Activated T-helper 1 cell treated with anti-CD3 and anti-CD28 coated beads, Interleukin-2, amount 50 U/mL, for 16 hours (primary cell): ENCODE data around the gene SUFU.

Experiments used
- DNase-seq, 2 donors: peaks; one replicate each; pipeline ENCODE4 v3.0.0-alpha.2; 2020; ENCODE audit warnings: low read depth in 1 of 2, low spot score in 1 of 2

Gene SUFU

DNA sequence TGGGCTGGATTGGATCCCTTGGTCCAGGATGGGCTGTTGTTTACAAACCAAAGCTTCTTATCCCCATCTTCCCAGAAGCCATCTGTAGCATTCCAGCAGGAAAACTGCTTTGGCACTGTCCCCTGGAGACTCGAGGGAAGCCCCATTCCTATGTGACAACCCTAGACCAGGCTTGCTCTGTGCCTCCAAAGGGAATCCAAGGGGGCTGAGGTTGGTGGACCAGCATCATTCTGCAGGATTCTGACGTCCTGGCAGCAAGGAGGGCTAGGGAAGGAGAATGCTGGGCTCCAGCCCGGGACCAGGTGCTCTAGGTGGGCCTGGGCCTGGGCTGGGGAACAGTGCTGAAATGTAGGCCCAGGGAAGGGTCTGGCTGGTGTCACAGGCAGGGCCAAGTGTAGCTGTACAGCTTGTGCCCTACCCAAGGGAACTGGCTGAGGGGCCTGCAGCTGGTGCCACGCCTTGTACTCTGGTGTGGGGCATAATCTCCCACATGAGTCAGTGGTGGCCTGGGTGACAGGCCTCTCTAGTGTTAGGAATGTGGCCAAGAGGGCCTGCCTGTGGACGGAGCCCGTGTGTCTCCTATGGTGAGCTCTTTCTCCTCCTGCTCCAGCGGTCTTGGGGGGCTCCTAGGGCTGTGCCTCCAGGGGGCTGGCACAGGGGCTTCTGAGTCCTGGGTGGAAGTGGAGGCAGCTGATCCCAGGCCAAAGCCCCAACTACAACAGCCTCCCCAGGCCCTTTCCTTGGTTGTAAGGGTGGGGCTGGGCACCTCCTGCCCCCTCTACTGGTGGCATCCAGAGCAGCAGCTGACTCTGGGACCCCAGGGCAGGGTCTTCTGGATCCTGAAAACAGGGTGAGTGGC, 165.7 kb downstream of the SUFU start:
- DNase-seq, result no peak

DNA sequence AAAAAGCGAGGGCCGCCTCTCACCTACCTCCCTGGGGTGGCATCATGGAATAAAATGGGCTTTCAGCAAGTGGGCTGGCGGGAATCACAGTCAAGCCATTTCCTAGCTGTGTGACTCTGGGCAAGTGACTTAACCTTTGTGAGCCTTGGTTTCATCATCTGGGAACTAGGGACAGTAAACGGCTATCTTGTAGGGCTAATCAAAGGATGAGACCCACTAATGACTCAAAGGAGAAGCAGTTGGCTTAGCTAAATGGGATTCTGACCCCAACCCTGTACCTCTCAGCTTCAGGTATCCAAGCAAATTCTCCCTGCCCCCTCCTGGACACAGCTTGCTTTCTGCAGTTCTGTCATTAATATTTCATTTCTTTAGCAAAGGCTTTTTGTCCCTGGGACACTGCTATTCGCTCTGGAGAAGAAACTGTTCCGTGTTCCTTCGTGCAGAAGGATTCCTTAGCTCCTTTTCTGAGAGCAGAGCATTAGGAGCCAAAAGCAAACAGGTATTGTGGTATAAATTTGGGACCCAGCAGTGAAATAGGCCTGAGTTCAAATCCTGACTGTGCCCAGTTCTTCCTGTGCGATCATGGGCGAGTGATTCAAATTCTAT, 166.4 kb downstream of the SUFU start:
- DNase-seq, result no peak

DNA sequence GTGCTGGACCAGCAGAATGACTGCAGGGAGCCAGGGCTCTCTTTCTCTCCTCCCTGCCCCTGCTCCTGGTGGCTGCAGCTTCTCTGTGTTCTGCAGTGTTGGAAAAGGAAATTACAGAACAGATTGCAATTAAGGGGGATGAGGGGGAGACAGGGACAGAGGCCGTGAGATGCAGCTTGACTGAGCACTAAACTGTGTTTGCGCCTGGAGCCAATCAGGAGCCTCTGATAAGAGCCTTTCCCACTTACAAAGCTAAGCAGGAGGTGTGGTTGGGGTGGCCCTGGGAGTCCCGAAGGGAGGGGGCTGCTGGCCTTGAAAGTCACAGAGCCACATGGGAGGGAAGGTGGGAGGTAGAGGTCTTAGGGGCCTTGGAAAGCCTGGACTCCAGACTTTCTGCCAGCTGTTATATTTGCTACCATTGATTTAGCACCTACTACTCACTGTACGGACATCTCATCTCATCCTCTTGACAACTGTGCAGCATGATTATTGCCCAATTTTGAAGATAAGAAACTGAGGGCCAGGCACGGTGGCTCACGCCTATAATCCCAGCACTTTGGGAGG, 167.2 kb downstream of the SUFU start:
- no peak for DNase-seq

DNA sequence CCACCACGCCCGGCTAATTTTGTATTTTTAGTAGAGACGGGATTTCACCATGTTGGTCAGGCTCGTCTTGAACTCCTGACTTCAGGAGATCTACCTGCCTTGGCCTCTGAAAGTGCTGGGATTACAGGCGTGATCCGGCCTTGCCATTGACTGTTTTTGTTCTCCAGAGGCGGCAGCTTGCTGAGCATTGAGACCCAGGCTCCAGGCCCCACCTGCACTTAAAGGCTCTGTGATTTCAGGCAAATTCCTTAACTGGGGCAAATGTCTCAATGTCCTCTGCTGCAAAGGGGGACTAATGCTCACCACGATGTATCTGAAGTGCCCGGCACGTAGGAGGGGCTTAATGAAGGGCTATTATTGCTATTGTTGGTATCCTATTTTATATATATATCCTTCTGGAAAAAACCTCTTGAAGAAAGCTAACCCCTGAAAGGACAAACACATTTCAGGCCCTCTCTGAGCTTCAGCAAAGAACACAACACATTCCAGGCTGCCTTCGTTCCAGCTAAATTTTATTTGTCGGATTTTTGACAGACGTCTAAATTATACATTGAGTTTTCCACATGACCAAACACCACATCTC, 169.6 kb downstream of the SUFU start:
- no peak for DNase-seq

DNA sequence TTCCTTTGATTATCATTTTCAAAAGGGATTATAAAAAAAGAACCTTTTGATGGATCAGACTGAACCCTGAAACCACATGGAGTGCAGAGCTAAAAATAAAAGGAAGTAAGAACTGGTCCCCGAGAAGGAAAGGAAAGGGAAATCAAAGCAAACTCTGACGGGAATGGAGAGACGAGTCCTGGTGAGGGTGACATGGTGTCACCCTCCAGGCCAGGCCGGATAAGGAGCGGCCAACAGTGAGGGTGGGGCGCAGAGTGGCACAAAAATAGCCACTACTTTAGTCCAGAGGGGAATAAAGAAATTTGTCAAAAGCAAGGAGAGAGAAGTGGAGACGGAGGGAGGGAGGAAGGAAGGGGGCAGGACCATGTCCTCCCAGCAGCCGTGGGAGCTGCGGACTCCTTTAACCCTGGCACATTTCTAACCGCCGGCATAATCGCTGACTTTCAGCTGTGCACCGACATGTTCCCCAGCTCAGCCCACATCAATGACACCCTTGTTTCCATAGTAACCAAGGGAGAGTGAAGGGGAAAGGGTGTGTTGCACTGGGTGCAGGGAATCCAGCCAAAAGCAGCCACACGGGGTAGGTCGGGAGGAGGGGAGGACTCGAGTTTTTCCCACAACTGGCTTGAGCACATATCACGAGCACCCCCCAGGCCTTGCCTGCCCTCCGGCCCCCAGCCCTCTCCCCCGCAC, 170.2 kb downstream of the SUFU start:
- peak; percentile 40 to 47 for DNase-seq

DNA sequence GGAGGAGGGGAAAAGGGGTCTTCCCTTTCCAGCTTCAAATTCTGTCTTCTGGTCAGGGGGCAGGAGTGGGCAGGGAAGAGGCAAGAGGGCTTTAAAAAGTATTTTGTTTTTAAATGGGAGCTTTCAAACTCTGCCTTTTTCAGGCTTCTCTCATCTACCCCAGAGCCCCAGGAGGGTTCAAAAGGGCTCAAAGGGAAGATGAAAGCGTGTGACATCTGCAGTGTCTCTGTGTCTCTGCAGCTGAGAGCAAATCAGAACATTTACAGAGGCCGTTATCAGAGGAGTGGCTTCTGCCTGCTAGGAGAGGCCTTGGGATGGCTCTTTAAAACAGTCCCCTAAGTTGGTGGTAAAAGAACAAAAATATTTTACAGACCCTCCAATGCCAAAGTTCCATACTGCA, 170.8 kb downstream of the SUFU start:
- no peak for DNase-seq

DNA sequence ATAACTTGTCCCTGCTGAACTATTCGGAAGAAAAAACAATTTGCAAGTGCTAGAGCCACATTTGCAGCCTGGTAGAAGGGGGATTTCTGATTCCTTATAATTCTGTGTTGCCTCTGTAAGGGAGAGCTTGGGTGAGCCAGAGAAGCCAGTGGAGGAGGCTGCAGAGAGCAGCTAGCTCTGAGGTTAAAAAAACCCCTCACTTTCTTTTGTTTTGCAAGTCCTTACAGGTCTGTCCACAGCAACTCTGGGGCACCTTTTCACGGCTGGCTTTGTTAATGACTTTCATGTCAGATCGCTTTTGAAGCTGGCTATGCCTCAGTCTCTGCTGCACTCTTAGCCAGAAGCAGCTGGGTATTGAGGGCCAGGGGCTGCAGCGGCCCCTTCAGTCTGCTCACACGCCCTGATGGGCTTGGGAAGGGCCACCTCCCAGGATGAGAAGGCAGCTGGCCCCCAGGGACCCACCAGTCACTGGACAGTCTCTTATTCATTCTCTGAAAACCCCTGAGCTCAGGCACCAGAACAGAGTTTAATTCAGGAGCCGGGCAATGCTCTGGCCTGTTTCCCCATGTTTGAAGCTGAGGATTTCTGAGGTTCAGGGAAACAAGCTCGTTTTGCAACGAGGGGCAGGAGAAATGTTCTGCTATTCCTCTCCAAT, 171.4 kb downstream of the SUFU start:
- no peak for DNase-seq

DNA sequence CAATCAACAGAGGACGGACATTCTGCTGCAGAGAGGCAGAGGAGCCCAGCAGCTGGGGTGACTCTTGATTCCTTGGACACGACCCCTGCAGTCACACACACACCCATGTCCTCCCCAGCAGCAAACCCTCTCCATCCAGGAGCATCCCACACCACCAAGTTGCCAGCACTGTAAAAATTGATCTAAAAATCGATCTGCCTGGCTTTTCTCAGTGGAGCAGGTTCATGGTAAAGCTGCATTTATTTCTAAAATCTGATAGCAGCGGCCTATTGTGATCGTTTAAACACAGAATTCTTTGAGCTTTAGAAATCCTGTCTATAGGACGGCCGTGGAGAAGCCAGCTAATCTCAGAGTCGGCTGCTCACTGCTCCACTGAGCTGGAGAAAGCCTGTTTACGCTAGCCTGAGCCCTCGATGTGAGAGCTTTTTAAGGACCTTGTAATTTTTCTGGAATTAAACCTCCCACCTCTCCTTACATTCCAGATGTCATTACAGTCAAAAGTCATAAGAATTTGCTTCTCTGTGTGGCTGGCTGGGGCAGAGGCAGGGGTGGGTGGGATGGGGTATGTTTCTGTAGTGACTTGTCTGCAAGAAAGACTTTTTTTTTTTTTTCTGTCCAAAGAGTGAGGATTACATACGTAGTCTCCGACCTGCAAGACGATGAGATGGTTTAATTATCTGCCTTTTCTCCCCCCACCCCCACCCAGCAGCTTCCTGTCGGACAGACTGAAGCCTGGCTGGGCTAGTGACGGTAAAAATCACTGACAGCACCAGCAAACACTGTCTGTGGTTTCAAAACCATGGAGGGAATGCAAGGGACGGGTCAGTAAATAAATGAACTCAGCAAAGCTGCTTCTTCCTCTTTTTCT, 172.1 kb downstream of the SUFU start:
- no peak for DNase-seq

DNA sequence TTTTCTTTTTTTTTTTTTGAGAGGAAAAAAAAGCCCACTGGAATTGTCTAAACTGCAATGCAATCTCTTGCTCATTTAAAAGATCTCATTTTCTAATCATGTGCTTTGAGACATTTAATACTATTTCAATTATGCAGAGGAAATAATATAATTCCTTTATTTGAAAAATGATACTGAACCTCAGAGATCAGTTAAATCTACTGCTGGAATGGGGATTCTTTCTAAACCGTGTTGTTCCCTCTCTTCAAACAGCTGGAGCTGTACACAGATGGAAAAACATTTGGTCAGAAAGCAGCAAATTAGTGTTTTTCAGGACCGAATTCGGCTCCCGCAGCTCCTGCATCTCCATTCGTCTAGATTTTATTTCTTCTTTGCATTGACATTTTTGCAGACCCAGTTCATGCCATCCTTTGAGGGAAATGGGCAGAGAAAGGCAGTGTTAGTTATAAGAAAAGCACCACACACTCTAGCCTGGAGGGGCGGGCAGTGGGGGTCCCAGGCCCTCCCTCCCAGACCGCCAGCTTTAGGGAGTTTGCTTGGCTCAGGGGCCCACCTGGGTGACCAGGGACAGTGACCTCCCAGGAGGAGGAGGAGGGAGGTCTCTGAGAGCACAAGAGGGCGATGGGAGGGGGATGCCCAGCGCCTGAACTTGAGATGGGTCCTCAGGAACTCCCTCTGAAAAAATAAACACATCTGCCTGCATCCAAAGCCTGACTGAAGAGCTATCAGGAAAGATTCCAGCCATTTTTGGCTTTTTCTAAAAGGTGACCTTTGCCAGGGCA, 173.0 kb downstream of the SUFU start:
- no peak for DNase-seq

DNA sequence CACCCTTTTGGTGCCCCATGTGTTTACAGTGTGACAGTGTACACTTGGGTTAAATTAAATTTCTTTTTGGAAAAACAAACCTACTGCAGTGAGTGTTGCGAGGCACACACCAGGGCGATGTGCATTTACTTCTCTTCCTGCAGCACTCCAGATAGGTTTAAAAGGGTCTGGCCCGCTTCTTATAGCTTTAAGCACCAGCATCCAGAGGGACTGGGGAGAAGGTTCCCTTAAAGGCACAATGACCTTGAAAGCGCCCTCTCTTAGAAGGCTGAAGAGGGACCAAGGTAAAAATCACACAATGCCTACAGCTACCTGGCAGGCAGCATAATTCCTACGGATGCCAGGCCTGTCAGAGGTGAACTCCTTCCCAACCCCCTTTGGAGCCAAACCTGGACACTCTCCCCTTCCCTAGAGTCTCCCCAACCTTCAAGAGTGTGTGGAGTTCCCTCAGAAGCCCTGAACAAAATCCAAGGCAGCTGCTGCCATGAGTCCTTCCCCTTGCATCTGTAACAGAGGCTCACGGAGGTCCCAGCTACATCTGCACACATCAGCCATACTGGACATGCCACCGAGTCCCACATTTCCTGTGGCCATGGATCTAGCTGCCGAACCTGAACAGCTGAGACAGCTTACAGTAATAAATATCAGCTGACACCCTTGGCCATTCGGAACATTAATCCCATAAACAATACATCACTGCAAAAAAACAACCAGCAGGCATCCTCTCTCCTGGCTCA, 173.7 kb downstream of the SUFU start:
- no peak for DNase-seq

DNA sequence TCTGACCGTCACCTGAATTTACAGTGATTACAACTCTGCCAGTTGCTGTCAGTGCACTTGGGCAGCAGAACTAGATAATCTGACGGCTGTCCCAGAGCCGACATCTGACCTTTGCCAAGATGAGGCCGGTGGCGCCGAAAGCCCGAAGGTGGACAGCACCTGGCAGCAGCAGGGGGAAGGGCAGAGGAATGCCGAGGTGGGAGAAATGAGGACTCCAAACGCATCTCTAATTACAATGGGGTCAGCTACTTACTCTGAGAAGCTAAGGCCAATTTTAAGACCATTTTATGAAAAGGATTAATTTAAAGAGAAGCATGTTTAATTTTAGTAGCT, 174.3 kb downstream of the SUFU start:
- no peak for DNase-seq

DNA sequence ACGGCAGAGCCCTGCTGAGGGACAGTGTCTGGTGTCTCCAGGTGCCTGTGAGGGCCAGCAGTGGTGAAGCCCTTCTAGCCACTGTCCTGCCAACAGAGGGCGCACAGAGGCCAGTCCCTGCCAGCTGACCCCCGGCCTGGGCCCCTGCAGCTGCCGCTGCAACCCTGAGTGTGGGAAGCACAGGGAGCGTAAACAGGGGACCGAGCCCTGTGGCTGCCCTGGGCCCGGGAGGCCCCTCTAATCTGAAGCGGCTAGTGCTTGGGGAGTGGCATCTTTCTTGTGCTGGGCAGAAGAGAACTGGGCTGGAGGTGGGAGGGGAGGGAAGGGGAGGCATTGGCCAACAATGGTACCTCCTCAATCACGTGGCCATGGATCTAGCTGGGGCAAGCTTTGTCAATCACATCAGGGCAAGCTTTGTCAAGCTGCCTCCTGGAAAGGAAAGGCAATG, 175.1 kb downstream of the SUFU start:
- no peak for DNase-seq

DNA sequence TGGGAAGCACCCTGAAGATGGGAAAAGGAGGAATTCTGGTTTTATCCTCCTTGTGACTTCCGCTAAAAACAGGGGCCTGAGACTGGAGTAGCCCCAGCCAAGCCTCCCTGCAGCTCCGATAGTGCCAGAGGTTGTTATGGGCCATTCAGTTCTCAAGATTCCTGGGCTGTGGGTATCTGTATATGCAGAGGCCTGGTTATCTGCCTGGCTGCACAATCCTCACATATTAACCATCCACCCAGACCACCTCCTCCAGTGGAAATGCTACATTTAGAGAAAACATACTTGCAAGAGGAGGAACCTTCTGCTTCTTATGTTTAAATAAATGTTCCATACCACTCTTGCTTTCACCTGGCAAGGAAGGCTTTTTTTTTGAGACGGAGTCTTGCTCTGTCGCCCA, 175.8 kb downstream of the SUFU start:
- DNase-seq, result no peak

DNA sequence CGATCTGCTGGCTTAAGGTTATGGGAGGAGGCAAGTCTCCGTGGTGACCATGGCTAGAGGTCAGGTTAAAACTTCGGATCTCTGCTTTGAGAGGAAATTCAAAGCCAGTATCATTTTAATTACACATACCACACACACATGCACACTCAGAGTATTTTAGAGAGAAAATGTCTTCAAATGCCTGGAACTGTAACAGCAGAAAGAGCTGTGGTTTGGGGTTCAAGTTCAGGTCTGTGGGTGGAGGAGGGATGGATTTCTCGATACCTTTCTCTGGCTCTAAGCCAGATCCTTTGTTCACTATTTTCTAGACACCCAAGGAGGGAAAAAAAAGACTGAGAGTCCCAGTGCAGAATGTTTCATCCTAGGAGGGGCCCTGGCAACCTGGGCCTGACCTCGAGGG, 177.9 kb downstream of the SUFU start:
- no peak for DNase-seq

DNA sequence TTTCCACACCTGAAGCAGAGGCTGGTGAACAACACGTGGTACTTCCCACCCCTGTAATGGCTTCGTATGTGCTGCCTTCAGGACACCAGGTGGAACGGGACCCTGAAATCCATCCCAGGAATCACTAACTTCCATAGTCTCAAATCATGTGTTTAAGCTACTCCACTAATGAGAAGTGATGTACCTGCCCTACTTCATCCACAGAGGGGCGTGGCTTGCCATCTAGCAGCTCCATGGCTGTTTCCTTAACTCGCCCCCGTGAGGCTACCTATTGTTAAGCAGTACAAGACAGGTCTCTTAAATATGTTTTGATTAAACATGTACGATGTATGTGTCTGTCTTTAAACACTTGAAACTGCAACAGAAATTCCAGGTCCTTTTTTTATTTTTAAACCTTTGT, 178.6 kb downstream of the SUFU start:
- no peak for DNase-seq

DNA sequence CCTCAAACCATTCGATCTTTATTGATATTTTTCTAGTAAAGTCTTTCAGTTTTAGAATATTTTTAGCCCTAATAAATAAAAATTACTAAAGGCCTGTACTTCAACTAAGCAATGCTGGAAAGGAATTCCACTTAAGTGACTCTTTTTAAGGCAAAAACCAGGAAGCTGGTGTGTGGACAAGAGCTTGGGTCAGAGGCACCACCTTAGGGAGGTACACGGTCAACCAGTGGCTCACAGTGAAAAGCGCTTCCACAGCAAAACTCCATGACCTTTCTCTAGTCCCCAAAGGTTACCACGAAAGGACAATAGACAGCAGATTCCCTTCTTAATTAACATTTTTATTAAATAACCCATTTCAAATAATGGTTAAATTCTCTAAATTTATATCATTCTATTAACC, 179.2 kb downstream of the SUFU start:
- no peak for DNase-seq
